Measurements from ENCODE around the gene DEGS1. TPM values are rescaled to one million over a fixed set of nuclear protein-coding genes. Genes with fewer than 3 reads are reported as not detected.
"Not testable (repeated sequence)": the region's sequence is repeated elsewhere in the genome, so short reads cannot be mapped to it uniquely, and the experiment has no call there.

The DEGS1 gene
- total RNA-seq, 1 donor from 2014 or later: 76.7 TPM

GRCh38 chr1:224205438-224205840 lies 22.4 kb downstream of the DEGS1 start:
- Histone ChIP-seq H3K4me3 (no peak overlapping the region), H3K27ac (peak overlapping the region; percentile 63), H3K4me1 (peaks cover 16% of the 10 kb centered on the region), H3K27me3 (no peaks in the 10 kb centered on the region), H3K36me3 (no peaks in the 10 kb centered on the region), H3K9me3 (no peaks in the 10 kb centered on the region)
- TF ChIP-seq CTCF (IDR thresholded peaks at IDR 0.05): no peak
- intact Hi-C loops (cut with DNase I): no loop called here
- ATAC-seq (peak; percentile 50), DNase-seq (no peak)

- ATAC-seq: peak; percentile 52
- H3K9me3 ChIP-seq; H3K36me3 ChIP-seq; intact Hi-C loops (cut with DNase I); DNase-seq; H3K27me3 ChIP-seq; H3K4me3 ChIP-seq: not testable (repeated sequence)
- Histone ChIP-seq H3K27ac (peak overlapping the region; percentile 63), H3K4me1 (peaks cover 16% of the 10 kb centered on the region)
Measured at GRCh38 chr1:224205931-224206538, 23.0 kb downstream of the DEGS1 start.

GRCh38 chr1:224211206-224211962 lies 28.3 kb downstream of the DEGS1 start:
- ATAC-seq (no peak), DNase-seq (no peak)
- Histone ChIP-seq H3K36me3 (no peaks in the 10 kb centered on the region), H3K27ac (no peak overlapping the region), H3K27me3 (no peaks in the 10 kb centered on the region), H3K9me3 (no peaks in the 10 kb centered on the region), H3K4me3 (no peak overlapping the region), H3K4me1 (peaks cover 5% of the 10 kb centered on the region)
- intact Hi-C loops (cut with DNase I): no loop called here
- no peak for TF ChIP-seq CTCF (IDR thresholded peaks at IDR 0.05)

- ATAC-seq (peak; percentile 74), DNase-seq (no peak)
- Histone ChIP-seq H3K4me3 (no peak overlapping the region), H3K9me3 (no peaks in the 10 kb centered on the region), H3K36me3 (no peaks in the 10 kb centered on the region), H3K27ac (no peak overlapping the region), H3K27me3 (no peaks in the 10 kb centered on the region), H3K4me1 (peaks cover 5% of the 10 kb centered on the region)
- intact Hi-C loops (cut with DNase I): no loop called here
- no peak for TF ChIP-seq CTCF (IDR thresholded peaks at IDR 0.05)
Measured at GRCh38 chr1:224212618-224213061, 29.6 kb downstream of the DEGS1 start.

GRCh38 chr1:224213438-224214119 lies 30.5 kb downstream of the DEGS1 start:
- ATAC-seq: peak; percentile 54
- TF ChIP-seq CTCF (IDR thresholded peaks at IDR 0.05): no peak

GRCh38 chr1:224216382-224216781 lies 33.3 kb downstream of the DEGS1 start:
- DNase-seq (no peak), ATAC-seq (no peak)
- intact Hi-C loops (cut with DNase I): no loop called here
- H3K27me3 ChIP-seq: no peaks in the 10 kb centered on the region
- TF ChIP-seq CTCF (IDR thresholded peaks at IDR 0.05): no peak
- H3K9me3 ChIP-seq: no peaks in the 10 kb centered on the region
- no peaks in the 10 kb centered on the region for H3K36me3 ChIP-seq
- H3K4me1 ChIP-seq: peaks cover 5% of the 10 kb centered on the region
- H3K27ac ChIP-seq: no peak overlapping the region
- no peak overlapping the region for H3K4me3 ChIP-seq

More at GRCh38 chr1:224213438-224214119, 30.5 kb downstream of the DEGS1 start:
- Histone ChIP-seq H3K27me3 (no peaks in the 10 kb centered on the region), H3K4me3 (no peak overlapping the region), H3K36me3 (no peaks in the 10 kb centered on the region), H3K9me3 (no peaks in the 10 kb centered on the region), H3K4me1 (peaks cover 5% of the 10 kb centered on the region), H3K27ac (peak overlapping the region; percentile 55)
- intact Hi-C loops (cut with DNase I): no loop called here
- DNase-seq: no peak

Data from upper lobe of right lung (tissue), 1 donor.